HepG2 (cell line): Measurements from ENCODE around the gene ALKBH2. TPM values are rescaled to one million over a fixed set of nuclear protein-coding genes. Genes with fewer than 3 reads are reported as not detected.

Source experiments
- BHLHE40 ChIP-seq: IDR thresholded peaks from 2 replicates; pipeline ENCODE4 v1.6.1; 2011; ENCODE audit warnings: low read length, improper control_type of control experiment
- CBX1 ChIP-seq: IDR thresholded peaks from one replicate; pipeline ENCODE4 v1.6.1; 2016; ENCODE audit warnings: antibody characterized with exemption, low read depth
- CREB1 ChIP-seq, 2 experiments: fragments of 450-650 bp in 1 of 2; IDR thresholded peaks; 2 replicates each; pipeline ENCODE4 v1.6.1; 2016 to 2017; ENCODE audit warnings: control low read depth in 1 of 2, mild to moderate bottlenecking in 1 of 2, missing compliant biosample characterization in 1 of 2, missing genetic modification characterization in 1 of 2
- IRF1 ChIP-seq: sonication (generic); formaldehyde crosslinking; IDR thresholded peaks from 2 replicates; pipeline ENCODE4 v1.4.0; 2020; ENCODE audit warnings: low read depth, mild to moderate bottlenecking, missing genetic modification reagents
- JARID2 ChIP-seq: sonication (generic); formaldehyde crosslinking; IDR thresholded peaks from 2 replicates; pipeline ENCODE4 v1.8.1; 2023; ENCODE audit warnings: missing genetic modification reagents, inconsistent platforms; ENCODE audit not compliant: insufficient replicate concordance
- JUNB ChIP-seq: sonication (generic); formaldehyde crosslinking; IDR thresholded peaks from 2 replicates; pipeline ENCODE4 v1.8.0; 2022; ENCODE audit warnings: missing genetic modification reagents, mild to moderate bottlenecking, borderline replicate concordance
- MAFF ChIP-seq: IDR thresholded peaks from 2 replicates; pipeline ENCODE4 v1.6.1; 2011; ENCODE audit warnings: low read depth, low read length, improper control_type of control experiment
- MIER2 ChIP-seq: IDR thresholded peaks from 2 replicates; pipeline ENCODE4 v1.6.1; 2016; ENCODE audit warnings: missing biosample characterization, missing genetic modification reagents
- MIXL1 ChIP-seq: IDR thresholded peaks from 2 replicates; pipeline ENCODE4 v1.6.1; 2016
- NBN ChIP-seq: fragments of 450-650 bp; conservative IDR thresholded peaks from 2 replicates; pipeline ENCODE4 v1.6.1; 2017
- ONECUT2 ChIP-seq: sonication (generic); formaldehyde crosslinking; IDR thresholded peaks from 2 replicates; pipeline ENCODE4 v1.4.0; 2020; ENCODE audit warnings: missing genetic modification reagents
- RORA ChIP-seq: sonication (generic); formaldehyde crosslinking; IDR thresholded peaks from 2 replicates; pipeline ENCODE4 v1.5.0; 2020; ENCODE audit warnings: mild to moderate bottlenecking, missing genetic modification reagents, moderate library complexity
- SOX5 ChIP-seq: IDR thresholded peaks from 2 replicates; pipeline ENCODE4 v1.6.1; 2016; ENCODE audit warnings: borderline replicate concordance
- SSRP1 ChIP-seq: IDR thresholded peaks from 2 replicates; pipeline ENCODE4 v1.6.1; 2016; ENCODE audit warnings: control low read depth
- TOPORS ChIP-seq: sonication (generic); formaldehyde crosslinking; IDR thresholded peaks from 2 replicates; pipeline ENCODE4 v1.8.0; 2023; ENCODE audit warnings: mild to moderate bottlenecking, missing genetic modification reagents
- XRCC5 ChIP-seq: fragments of 200-400 bp; formaldehyde crosslinking; optimal IDR thresholded peaks from 2 replicates; pipeline ENCODE3; 2017; ENCODE audit warnings: mild to moderate bottlenecking, low read length
- ZFP36L2 ChIP-seq: sonication (generic); formaldehyde crosslinking; IDR thresholded peaks from 2 replicates; pipeline ENCODE4 v1.4.0; 2020; ENCODE audit warnings: missing genetic modification reagents
- ZNF281 ChIP-seq: sonication (generic); formaldehyde crosslinking; IDR thresholded peaks from 2 replicates; pipeline ENCODE4 v1.4.0; 2020; ENCODE audit warnings: missing genetic modification reagents, borderline replicate concordance
- ZNF383 ChIP-seq: sonication (generic); formaldehyde crosslinking; IDR thresholded peaks from 2 replicates; pipeline ENCODE4 v1.4.0; 2020; ENCODE audit warnings: missing genetic modification reagents, mild to moderate bottlenecking, borderline replicate concordance
- ZNF563 ChIP-seq: sonication (generic); formaldehyde crosslinking; IDR thresholded peaks from 2 replicates; pipeline ENCODE4 v1.8.0; 2022; ENCODE audit warnings: mild to moderate bottlenecking, moderate library complexity, missing genetic modification reagents
- ZNF672 ChIP-seq: sonication (generic); formaldehyde crosslinking; IDR thresholded peaks from 2 replicates; pipeline ENCODE4 v1.8.1; 2022; ENCODE audit warnings: missing genetic modification reagents
- ZNF766 ChIP-seq: sonication (generic); formaldehyde crosslinking; IDR thresholded peaks from 2 replicates; pipeline ENCODE4 v1.5.0; 2020; ENCODE audit warnings: missing genetic modification reagents, borderline replicate concordance
- ZNF768 ChIP-seq: sonication (generic); formaldehyde crosslinking; IDR thresholded peaks from 2 replicates; pipeline ENCODE4 v1.4.0; 2020; ENCODE audit warnings: missing genetic modification reagents
- ZNF776 ChIP-seq: sonication (generic); formaldehyde crosslinking; IDR thresholded peaks from 2 replicates; pipeline ENCODE4 v1.4.0; 2020; ENCODE audit warnings: mild to moderate bottlenecking, missing genetic modification reagents
- polyA plus RNA-seq, 8 experiments: library from polyadenylated mRNA; depleted of rRNA in 3 of 8; stranded (reverse) in 7 of 8; unstranded in 1 of 8; fragments of >200 nt; fragmentation: Illumina TruSeq in 4 of 8; extraction: Trizol in 4 of 8; gene quantifications; 2 replicates each; pipeline versions ENCODE4 v1.2.1 to v1.2.3, GENCODE V29; 2011 to 2016; ENCODE audit warnings: low read depth in 4 of 8, missing spikeins in 1 of 8, mixed read lengths in 1 of 8; ENCODE audit not compliant: insufficient read depth in 1 of 8
- total RNA-seq, 5 experiments: library from RNA; depleted of rRNA; stranded (reverse); fragments of >200 nt; fragmentation: Illumina TruSeq; extraction: Trizol; gene quantifications; 2 replicates each; pipeline ENCODE4 v1.2.3, GENCODE V29; 2016; ENCODE audit warnings: low read depth in 1 of 5
- TF ChIP-seq, protein P1 (sequence below): sonication (generic); formaldehyde crosslinking; IDR thresholded peaks from 2 replicates; pipeline ENCODE4 v1.4.0; 2020; ENCODE audit warnings: missing genetic modification reagents, borderline replicate concordance

The ALKBH2 gene
- total and polyA plus RNA-seq, 2 of the 13 experiments (the other 11 are each of a cell fraction or from before 2014, with no cell fraction given) = 21.0 to 40.5 TPM

DNA sequence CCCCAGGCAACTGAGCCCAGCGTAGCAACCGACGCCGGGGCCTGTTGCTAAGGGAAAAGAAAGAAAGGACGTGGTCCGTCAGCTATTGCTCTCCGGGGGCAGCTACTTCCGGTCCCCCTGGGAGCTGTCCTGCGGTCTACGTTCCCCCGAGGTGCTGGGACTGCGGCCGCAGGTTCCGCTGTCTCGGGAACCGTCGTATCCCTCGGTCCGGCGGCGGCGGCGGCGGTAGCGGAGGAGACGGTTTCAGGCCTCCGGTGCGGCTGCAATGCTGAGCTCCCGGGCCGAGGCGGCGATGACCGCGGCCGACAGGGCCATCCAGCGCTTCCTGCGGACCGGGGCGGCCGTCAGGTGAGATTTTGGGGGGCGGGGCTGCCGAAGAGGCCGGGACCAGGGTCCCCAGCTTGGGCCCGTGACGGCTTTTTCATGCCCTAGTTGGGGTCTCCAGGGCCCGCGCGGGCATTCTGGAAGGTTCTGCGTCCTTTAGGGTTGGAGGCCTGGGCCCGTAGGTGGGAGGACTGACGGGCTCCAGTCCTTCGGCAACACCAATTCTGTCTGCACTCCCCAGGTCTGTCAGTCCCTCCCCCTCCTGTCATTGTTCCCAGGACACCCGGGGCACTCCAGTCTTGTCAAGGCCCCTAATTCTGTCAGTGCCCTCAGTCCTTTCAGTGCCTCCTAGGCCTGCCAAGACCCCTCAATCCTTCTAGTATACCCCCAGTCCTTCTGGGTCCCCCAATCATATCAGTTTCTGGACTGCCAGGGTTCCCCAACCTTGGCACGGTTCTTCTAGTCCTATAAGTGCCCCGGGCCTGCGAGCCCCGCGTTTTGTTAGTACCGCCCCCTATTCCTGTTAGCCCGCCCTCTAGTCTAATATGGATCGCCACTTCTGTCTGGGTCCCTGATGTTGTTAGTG, 40.6 kb downstream of the ALKBH2 start, which contains the start of gene USP30 (continued):
- TF ChIP-seq ZNF281 (CRISPR knock-in tag) = peak; percentile 82; the same call in 1 of the 2 replicates
- TF ChIP-seq MAFF = no peak
- TF ChIP-seq SOX5 = peak; percentile 44; the same call in 1 of the 2 replicates
- TF ChIP-seq TOPORS = 0 out of 2 replicates have a peak, but pooled peaks have one; percentile 69
- peak; percentile 90 for TF ChIP-seq ZNF768
- no peak for TF ChIP-seq NBN
- peak; percentile 55; the same call in 1 of the 2 replicates for TF ChIP-seq ZNF766 (CRISPR knock-in tag)
- TF ChIP-seq JUNB = no peak
- TF ChIP-seq ONECUT2 (CRISPR knock-in tag) = no peak
- peak; percentile 47; the same call in 1 of the 2 replicates for TF ChIP-seq MIXL1
- TF ChIP-seq SSRP1 (CRISPR knock-in tag) = 0 out of 2 replicates have a peak, but pooled peaks have one; percentile 38
- no peak for TF ChIP-seq RORA
- peak; percentile 35; the same call in 1 of the 2 replicates for TF ChIP-seq CREB1 (IDR thresholded peaks at IDR 0.05)
- TF ChIP-seq CREB1 (CRISPR knock-in tag; IDR thresholded peaks at IDR 0.05) = no peak
- TF ChIP-seq ZFP36L2 = no peak
- no peak for TF ChIP-seq ZNF776 (CRISPR knock-in tag)
- TF ChIP-seq XRCC5 = peak; percentile 99
- TF ChIP-seq ZNF383 = no peak
- TF ChIP-seq, protein P1, sequence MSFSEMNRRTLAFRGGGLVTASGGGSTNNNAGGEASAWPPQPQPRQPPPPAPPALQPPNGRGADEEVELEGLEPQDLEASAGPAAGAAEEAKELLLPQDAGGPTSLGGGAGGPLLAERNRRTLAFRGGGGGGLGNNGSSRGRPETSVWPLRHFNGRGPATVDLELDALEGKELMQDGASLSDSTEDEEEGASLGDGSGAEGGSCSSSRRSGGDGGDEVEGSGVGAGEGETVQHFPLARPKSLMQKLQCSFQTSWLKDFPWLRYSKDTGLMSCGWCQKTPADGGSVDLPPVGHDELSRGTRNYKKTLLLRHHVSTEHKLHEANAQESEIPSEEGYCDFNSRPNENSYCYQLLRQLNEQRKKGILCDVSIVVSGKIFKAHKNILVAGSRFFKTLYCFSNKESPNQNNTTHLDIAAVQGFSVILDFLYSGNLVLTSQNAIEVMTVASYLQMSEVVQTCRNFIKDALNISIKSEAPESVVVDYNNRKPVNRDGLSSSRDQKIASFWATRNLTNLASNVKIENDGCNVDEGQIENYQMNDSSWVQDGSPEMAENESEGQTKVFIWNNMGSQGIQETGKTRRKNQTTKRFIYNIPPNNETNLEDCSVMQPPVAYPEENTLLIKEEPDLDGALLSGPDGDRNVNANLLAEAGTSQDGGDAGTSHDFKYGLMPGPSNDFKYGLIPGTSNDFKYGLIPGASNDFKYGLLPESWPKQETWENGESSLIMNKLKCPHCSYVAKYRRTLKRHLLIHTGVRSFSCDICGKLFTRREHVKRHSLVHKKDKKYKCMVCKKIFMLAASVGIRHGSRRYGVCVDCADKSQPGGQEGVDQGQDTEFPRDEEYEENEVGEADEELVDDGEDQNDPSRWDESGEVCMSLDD (CRISPR knock-in tag) = peak; percentile 81; the same call in 1 of the 2 replicates
- TF ChIP-seq ZNF672 (CRISPR knock-in tag) = no peak
- peak; percentile 94 for TF ChIP-seq CBX1
- no peak for TF ChIP-seq JARID2
- TF ChIP-seq BHLHE40 = 0 out of 2 replicates have a peak, but pooled peaks have one; percentile 29
- no peak for TF ChIP-seq ZNF563 (CRISPR knock-in tag)
- peak; percentile 87 for TF ChIP-seq MIER2
- TF ChIP-seq IRF1 (CRISPR knock-in tag) = no peak
